Measurements from ENCODE around the gene CYP3A7.
"Not testable (repeated sequence)": the region's sequence is repeated elsewhere in the genome, so short reads cannot be mapped to it uniquely, and the experiment has no call there.

Gene CYP3A7

GRCh38 chr7:99767662-99768061, 32.7 kb upstream of the CYP3A7 start:
- Histone ChIP-seq H3K27me3 (ENCODE audit: control insufficient read depth in 5 of 5, insufficient read depth in 4 of 5, low read length in 5 of 5) (no peaks in the 10 kb centered on the region), H3K9me3 (ENCODE audit: control insufficient read depth in 5 of 5, low read length in 5 of 5) (no peaks in the 10 kb centered on the region), H3K27ac (ENCODE audit: low read depth, low read length) (no peak overlapping the region), H3K4me1 (ENCODE audit: control insufficient read depth in 5 of 5, insufficient read depth in 5 of 5, low read length in 5 of 5) (peaks cover 0 to 3% (median 0%) of the 10 kb centered on the region in 5 donors), H3K36me3 (ENCODE audit: control insufficient read depth in 5 of 5, insufficient read depth in 5 of 5, low read length in 5 of 5) (no peaks in the 10 kb centered on the region), H3K4me3 (ENCODE audit: low read depth in 1 of 5, low read length in 5 of 5) (no peak overlapping the region), H3K9ac (ENCODE audit: low read length in 5 of 5) (no peak overlapping the region)

GRCh38 chr7:99766484-99767099, 31.6 kb upstream of the CYP3A7 start:
- Histone ChIP-seq H3K27ac (ENCODE audit: low read depth, low read length) (no peak overlapping the region), H3K27me3 (ENCODE audit: control insufficient read depth in 5 of 5, insufficient read depth in 4 of 5, low read length in 5 of 5) (no peaks in the 10 kb centered on the region), H3K9ac (ENCODE audit: low read length in 5 of 5) (no peak overlapping the region), H3K9me3 (ENCODE audit: control insufficient read depth in 5 of 5, low read length in 5 of 5) (no peaks in the 10 kb centered on the region), H3K4me1 (ENCODE audit: control insufficient read depth in 5 of 5, insufficient read depth in 5 of 5, low read length in 5 of 5) (peaks cover 0 to 3% (median 0%) of the 10 kb centered on the region in 5 donors), H3K4me3 (ENCODE audit: low read depth in 1 of 5, low read length in 5 of 5) (no peak overlapping the region), H3K36me3 (ENCODE audit: control insufficient read depth in 5 of 5, insufficient read depth in 5 of 5, low read length in 5 of 5) (no peaks in the 10 kb centered on the region)

- H3K4me1 ChIP-seq (ENCODE audit: control insufficient read depth in 5 of 5, insufficient read depth in 5 of 5, low read length in 5 of 5) = peaks cover 0 to 3% (median 0%) of the 10 kb centered on the region in 5 donors
- no peak overlapping the region for H3K27ac ChIP-seq (ENCODE audit: low read depth, low read length)
- H3K4me3 ChIP-seq (ENCODE audit: low read depth in 1 of 5, low read length in 5 of 5) = no peak overlapping the region
- no peaks in the 10 kb centered on the region for H3K27me3 ChIP-seq (ENCODE audit: control insufficient read depth in 5 of 5, insufficient read depth in 4 of 5, low read length in 5 of 5)
- H3K9me3 ChIP-seq (ENCODE audit: control insufficient read depth in 5 of 5, low read length in 5 of 5) = no peaks in the 10 kb centered on the region
- H3K9ac ChIP-seq (ENCODE audit: low read length in 5 of 5) = no peak overlapping the region
- H3K36me3 ChIP-seq (ENCODE audit: control insufficient read depth in 5 of 5, insufficient read depth in 5 of 5, low read length in 5 of 5) = peaks cover 0 to 5% (median 0%) of the 10 kb centered on the region in 5 donors
Observed at GRCh38 chr7:99764478-99764877, 29.5 kb upstream of the CYP3A7 start.

- Histone ChIP-seq H3K27me3 (ENCODE audit: control insufficient read depth in 5 of 5, insufficient read depth in 4 of 5, low read length in 5 of 5) (no peaks in the 10 kb centered on the region), H3K9me3 (ENCODE audit: control insufficient read depth in 5 of 5, low read length in 5 of 5) (no peaks in the 10 kb centered on the region), H3K9ac (ENCODE audit: low read length in 5 of 5) (no peak overlapping the region)
Observed at GRCh38 chr7:99762680-99763327, 27.8 kb upstream of the CYP3A7 start.

GRCh38 chr7:99755085-99755484, 20.1 kb upstream of the CYP3A7 start:
- Histone ChIP-seq H3K27ac (ENCODE audit: low read depth, low read length) (no peak overlapping the region), H3K27me3 (ENCODE audit: control insufficient read depth in 5 of 5, insufficient read depth in 4 of 5, low read length in 5 of 5) (no peaks in the 10 kb centered on the region), H3K9me3 (ENCODE audit: control insufficient read depth in 5 of 5, low read length in 5 of 5) (peaks cover 0 to 2% (median 0%) of the 10 kb centered on the region in 5 donors), H3K36me3 (ENCODE audit: control insufficient read depth in 5 of 5, insufficient read depth in 5 of 5, low read length in 5 of 5) (no peaks in the 10 kb centered on the region), H3K4me1 (ENCODE audit: control insufficient read depth in 5 of 5, insufficient read depth in 5 of 5, low read length in 5 of 5) (no peaks in the 10 kb centered on the region), H3K4me3 (ENCODE audit: low read depth in 1 of 5, low read length in 5 of 5) (no peak overlapping the region), H3K9ac (ENCODE audit: low read length in 5 of 5) (no peak overlapping the region)

More at GRCh38 chr7:99762680-99763327, 27.8 kb upstream of the CYP3A7 start:
- Histone ChIP-seq H3K36me3 (ENCODE audit: control insufficient read depth in 5 of 5, insufficient read depth in 5 of 5, low read length in 5 of 5) (peaks cover 0 to 5% (median 0%) of the 10 kb centered on the region in 5 donors), H3K4me3 (ENCODE audit: low read depth in 1 of 5, low read length in 5 of 5) (no peak overlapping the region), H3K4me1 (ENCODE audit: control insufficient read depth in 5 of 5, insufficient read depth in 5 of 5, low read length in 5 of 5) (peaks cover 0 to 3% (median 0%) of the 10 kb centered on the region in 5 donors), H3K27ac (ENCODE audit: low read depth, low read length) (no peak overlapping the region)

GRCh38 chr7:99752356-99752755, 17.4 kb upstream of the CYP3A7 start:
- no peak overlapping the region for H3K4me3 ChIP-seq (ENCODE audit: low read depth in 1 of 5, low read length in 5 of 5)
- H3K36me3 ChIP-seq (ENCODE audit: control insufficient read depth in 5 of 5, insufficient read depth in 5 of 5, low read length in 5 of 5) = no peaks in the 10 kb centered on the region
- H3K9me3 ChIP-seq (ENCODE audit: control insufficient read depth in 5 of 5, low read length in 5 of 5) = peaks cover 0 to 2% (median 0%) of the 10 kb centered on the region in 5 donors
- no peak overlapping the region for H3K27ac ChIP-seq (ENCODE audit: low read depth, low read length)
- H3K9ac ChIP-seq (ENCODE audit: low read length in 5 of 5) = no peak overlapping the region
- no peaks in the 10 kb centered on the region for H3K27me3 ChIP-seq (ENCODE audit: control insufficient read depth in 5 of 5, insufficient read depth in 4 of 5, low read length in 5 of 5)
- no peaks in the 10 kb centered on the region for H3K4me1 ChIP-seq (ENCODE audit: control insufficient read depth in 5 of 5, insufficient read depth in 5 of 5, low read length in 5 of 5)

- H3K27ac ChIP-seq (ENCODE audit: low read depth, low read length); H3K9me3 ChIP-seq (ENCODE audit: control insufficient read depth in 5 of 5, low read length in 5 of 5); H3K36me3 ChIP-seq (ENCODE audit: control insufficient read depth in 5 of 5, insufficient read depth in 5 of 5, low read length in 5 of 5); H3K9ac ChIP-seq (ENCODE audit: low read length in 5 of 5); H3K27me3 ChIP-seq (ENCODE audit: control insufficient read depth in 5 of 5, insufficient read depth in 4 of 5, low read length in 5 of 5); H3K4me3 ChIP-seq (ENCODE audit: low read depth in 1 of 5, low read length in 5 of 5); H3K4me1 ChIP-seq (ENCODE audit: control insufficient read depth in 5 of 5, insufficient read depth in 5 of 5, low read length in 5 of 5): not testable (repeated sequence)
Observed at GRCh38 chr7:99751322-99752052, 16.5 kb upstream of the CYP3A7 start.

- no peak overlapping the region for H3K4me3 ChIP-seq (ENCODE audit: low read depth in 1 of 5, low read length in 5 of 5)
Observed at GRCh38 chr7:99748846-99749579, 14.0 kb upstream of the CYP3A7 start.

GRCh38 chr7:99746915-99747314, 11.9 kb upstream of the CYP3A7 start:
- not testable (repeated sequence) for H3K9ac ChIP-seq (ENCODE audit: low read length in 5 of 5); H3K27me3 ChIP-seq (ENCODE audit: control insufficient read depth in 5 of 5, insufficient read depth in 4 of 5, low read length in 5 of 5); H3K4me1 ChIP-seq (ENCODE audit: control insufficient read depth in 5 of 5, insufficient read depth in 5 of 5, low read length in 5 of 5); H3K4me3 ChIP-seq (ENCODE audit: low read depth in 1 of 5, low read length in 5 of 5); H3K27ac ChIP-seq (ENCODE audit: low read depth, low read length); H3K9me3 ChIP-seq (ENCODE audit: control insufficient read depth in 5 of 5, low read length in 5 of 5); H3K36me3 ChIP-seq (ENCODE audit: control insufficient read depth in 5 of 5, insufficient read depth in 5 of 5, low read length in 5 of 5)

More at GRCh38 chr7:99748846-99749579, 14.0 kb upstream of the CYP3A7 start:
- H3K4me1 ChIP-seq (ENCODE audit: control insufficient read depth in 5 of 5, insufficient read depth in 5 of 5, low read length in 5 of 5) = no peaks in the 10 kb centered on the region
- no peaks in the 10 kb centered on the region for H3K36me3 ChIP-seq (ENCODE audit: control insufficient read depth in 5 of 5, insufficient read depth in 5 of 5, low read length in 5 of 5)
- peaks cover 0 to 2% (median 0%) of the 10 kb centered on the region in 5 donors for H3K9me3 ChIP-seq (ENCODE audit: control insufficient read depth in 5 of 5, low read length in 5 of 5)
- no peaks in the 10 kb centered on the region for H3K27me3 ChIP-seq (ENCODE audit: control insufficient read depth in 5 of 5, insufficient read depth in 4 of 5, low read length in 5 of 5)
- no peak overlapping the region for H3K9ac ChIP-seq (ENCODE audit: low read length in 5 of 5)
- H3K27ac ChIP-seq (ENCODE audit: low read depth, low read length) = no peak overlapping the region
